HEK293 (cell line): ENCODE results near the gene ZNHIT3.
"Not testable (repeated sequence)": the region's sequence is repeated elsewhere in the genome, so short reads cannot be mapped to it uniquely, and the experiment has no call there.

Experiments
- KLF9 ChIP-seq: fragments of 450-650 bp; formaldehyde crosslinking; IDR thresholded peaks from 2 replicates; pipeline ENCODE4 v1.5.1; 2016; ENCODE audit warnings: missing biosample characterization, missing genetic modification characterization, low read depth
- YY1 ChIP-seq: fragments of 450-650 bp; formaldehyde crosslinking; IDR thresholded peaks from 2 replicates; pipeline ENCODE4 v1.5.1; 2018; ENCODE audit warnings: missing biosample characterization, missing genetic modification characterization
- ZBTB48 ChIP-seq: fragments of 450-650 bp; formaldehyde crosslinking; IDR thresholded peaks from 2 replicates; pipeline ENCODE4 v1.5.1; 2016; ENCODE audit warnings: missing biosample characterization, missing genetic modification characterization
- ZNF10 ChIP-seq: fragments of 450-650 bp; formaldehyde crosslinking; IDR thresholded peaks from 2 replicates; pipeline ENCODE4 v1.5.1; 2017; ENCODE audit warnings: missing biosample characterization, missing genetic modification characterization
- ZNF133 ChIP-seq: fragments of 450-650 bp; formaldehyde crosslinking; IDR thresholded peaks from 2 replicates; pipeline ENCODE4 v1.5.1; 2016; ENCODE audit warnings: missing biosample characterization, missing genetic modification characterization
- ZNF146 ChIP-seq: fragments of 450-650 bp; formaldehyde crosslinking; IDR thresholded peaks from 2 replicates; pipeline ENCODE4 v1.5.1; 2016; ENCODE audit warnings: missing biosample characterization, missing genetic modification characterization
- ZNF223 ChIP-seq: fragments of 450-650 bp; formaldehyde crosslinking; IDR thresholded peaks from 2 replicates; pipeline ENCODE4 v1.5.1; 2016; ENCODE audit warnings: missing biosample characterization, missing genetic modification characterization
- ZNF24 ChIP-seq: fragments of 450-650 bp; formaldehyde crosslinking; IDR thresholded peaks from 2 replicates; pipeline ENCODE4 v1.5.1; 2016; ENCODE audit warnings: missing biosample characterization, missing genetic modification characterization
- ZNF394 ChIP-seq: fragments of 450-650 bp; formaldehyde crosslinking; IDR thresholded peaks from 2 replicates; pipeline ENCODE4 v1.5.1; 2016; ENCODE audit warnings: missing biosample characterization, missing genetic modification characterization, mild to moderate bottlenecking, moderate library complexity, borderline replicate concordance
- TF ChIP-seq, protein P1 (sequence below): fragments of 450-650 bp; formaldehyde crosslinking; IDR thresholded peaks from 2 replicates; pipeline ENCODE4 v1.5.1; 2016; ENCODE audit warnings: missing biosample characterization, missing genetic modification characterization
- TF ChIP-seq, protein P2 (sequence below): fragments of 450-650 bp; formaldehyde crosslinking; IDR thresholded peaks from 2 replicates; pipeline ENCODE4 v1.5.1; 2017; ENCODE audit warnings: missing biosample characterization, missing genetic modification characterization
- TF ChIP-seq, protein P3 (sequence below): fragments of 450-650 bp; formaldehyde crosslinking; IDR thresholded peaks from 2 replicates; pipeline ENCODE4 v1.5.1; 2016; ENCODE audit warnings: missing biosample characterization, missing genetic modification characterization, borderline replicate concordance
- TF ChIP-seq, protein P4 (sequence below): fragments of 450-650 bp; formaldehyde crosslinking; IDR thresholded peaks from 2 replicates; pipeline ENCODE4 v1.5.1; 2016; ENCODE audit warnings: missing biosample characterization, missing genetic modification characterization, borderline replicate concordance
- TF ChIP-seq, protein P5 (sequence below): fragments of 450-650 bp; formaldehyde crosslinking; IDR thresholded peaks from 2 replicates; pipeline ENCODE4 v1.5.1; 2016; ENCODE audit warnings: missing biosample characterization, missing genetic modification characterization

DNA sequence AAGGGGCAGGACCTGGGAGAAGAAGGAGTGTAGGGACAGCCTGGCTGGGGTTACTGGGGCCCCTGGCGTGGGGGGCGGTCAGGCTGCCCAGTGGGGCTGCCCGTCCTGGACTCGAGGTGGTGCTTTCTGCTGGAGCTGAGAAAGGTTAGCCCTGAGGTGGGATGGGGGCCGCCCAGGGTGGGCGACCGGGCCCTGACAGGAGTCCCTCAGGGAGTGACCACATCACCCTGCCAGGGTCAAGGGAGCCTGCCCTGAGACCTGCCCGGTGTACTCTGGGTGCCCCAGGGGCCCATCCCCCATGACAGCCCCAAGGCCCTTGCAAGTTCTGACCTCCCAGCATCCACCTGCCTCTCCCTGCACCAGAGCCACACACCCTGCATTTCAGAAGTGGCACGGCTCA, 28.8 kb upstream of the ZNHIT3 start:
- TF ChIP-seq, protein P1, sequence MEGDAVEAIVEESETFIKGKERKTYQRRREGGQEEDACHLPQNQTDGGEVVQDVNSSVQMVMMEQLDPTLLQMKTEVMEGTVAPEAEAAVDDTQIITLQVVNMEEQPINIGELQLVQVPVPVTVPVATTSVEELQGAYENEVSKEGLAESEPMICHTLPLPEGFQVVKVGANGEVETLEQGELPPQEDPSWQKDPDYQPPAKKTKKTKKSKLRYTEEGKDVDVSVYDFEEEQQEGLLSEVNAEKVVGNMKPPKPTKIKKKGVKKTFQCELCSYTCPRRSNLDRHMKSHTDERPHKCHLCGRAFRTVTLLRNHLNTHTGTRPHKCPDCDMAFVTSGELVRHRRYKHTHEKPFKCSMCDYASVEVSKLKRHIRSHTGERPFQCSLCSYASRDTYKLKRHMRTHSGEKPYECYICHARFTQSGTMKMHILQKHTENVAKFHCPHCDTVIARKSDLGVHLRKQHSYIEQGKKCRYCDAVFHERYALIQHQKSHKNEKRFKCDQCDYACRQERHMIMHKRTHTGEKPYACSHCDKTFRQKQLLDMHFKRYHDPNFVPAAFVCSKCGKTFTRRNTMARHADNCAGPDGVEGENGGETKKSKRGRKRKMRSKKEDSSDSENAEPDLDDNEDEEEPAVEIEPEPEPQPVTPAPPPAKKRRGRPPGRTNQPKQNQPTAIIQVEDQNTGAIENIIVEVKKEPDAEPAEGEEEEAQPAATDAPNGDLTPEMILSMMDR (tag by site-specific recombination), result not testable (repeated sequence)
- TF ChIP-seq, protein P2, sequence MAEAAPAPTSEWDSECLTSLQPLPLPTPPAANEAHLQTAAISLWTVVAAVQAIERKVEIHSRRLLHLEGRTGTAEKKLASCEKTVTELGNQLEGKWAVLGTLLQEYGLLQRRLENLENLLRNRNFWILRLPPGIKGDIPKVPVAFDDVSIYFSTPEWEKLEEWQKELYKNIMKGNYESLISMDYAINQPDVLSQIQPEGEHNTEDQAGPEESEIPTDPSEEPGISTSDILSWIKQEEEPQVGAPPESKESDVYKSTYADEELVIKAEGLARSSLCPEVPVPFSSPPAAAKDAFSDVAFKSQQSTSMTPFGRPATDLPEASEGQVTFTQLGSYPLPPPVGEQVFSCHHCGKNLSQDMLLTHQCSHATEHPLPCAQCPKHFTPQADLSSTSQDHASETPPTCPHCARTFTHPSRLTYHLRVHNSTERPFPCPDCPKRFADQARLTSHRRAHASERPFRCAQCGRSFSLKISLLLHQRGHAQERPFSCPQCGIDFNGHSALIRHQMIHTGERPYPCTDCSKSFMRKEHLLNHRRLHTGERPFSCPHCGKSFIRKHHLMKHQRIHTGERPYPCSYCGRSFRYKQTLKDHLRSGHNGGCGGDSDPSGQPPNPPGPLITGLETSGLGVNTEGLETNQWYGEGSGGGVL (tag by site-specific recombination), result not testable (repeated sequence)
- TF ChIP-seq ZNF24 (tag by site-specific recombination); KLF9; ZNF223; ZNF133 (tag by site-specific recombination); ZNF10; ZNF394; YY1 (tag by site-specific recombination); ZNF146; ZBTB48 (tag by site-specific recombination): not testable (repeated sequence)
- TF ChIP-seq, protein P3, sequence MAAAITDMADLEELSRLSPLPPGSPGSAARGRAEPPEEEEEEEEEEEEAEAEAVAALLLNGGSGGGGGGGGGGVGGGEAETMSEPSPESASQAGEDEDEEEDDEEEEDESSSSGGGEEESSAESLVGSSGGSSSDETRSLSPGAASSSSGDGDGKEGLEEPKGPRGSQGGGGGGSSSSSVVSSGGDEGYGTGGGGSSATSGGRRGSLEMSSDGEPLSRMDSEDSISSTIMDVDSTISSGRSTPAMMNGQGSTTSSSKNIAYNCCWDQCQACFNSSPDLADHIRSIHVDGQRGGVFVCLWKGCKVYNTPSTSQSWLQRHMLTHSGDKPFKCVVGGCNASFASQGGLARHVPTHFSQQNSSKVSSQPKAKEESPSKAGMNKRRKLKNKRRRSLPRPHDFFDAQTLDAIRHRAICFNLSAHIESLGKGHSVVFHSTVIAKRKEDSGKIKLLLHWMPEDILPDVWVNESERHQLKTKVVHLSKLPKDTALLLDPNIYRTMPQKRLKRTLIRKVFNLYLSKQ (tag by site-specific recombination), result not testable (repeated sequence)
- TF ChIP-seq, protein P4, sequence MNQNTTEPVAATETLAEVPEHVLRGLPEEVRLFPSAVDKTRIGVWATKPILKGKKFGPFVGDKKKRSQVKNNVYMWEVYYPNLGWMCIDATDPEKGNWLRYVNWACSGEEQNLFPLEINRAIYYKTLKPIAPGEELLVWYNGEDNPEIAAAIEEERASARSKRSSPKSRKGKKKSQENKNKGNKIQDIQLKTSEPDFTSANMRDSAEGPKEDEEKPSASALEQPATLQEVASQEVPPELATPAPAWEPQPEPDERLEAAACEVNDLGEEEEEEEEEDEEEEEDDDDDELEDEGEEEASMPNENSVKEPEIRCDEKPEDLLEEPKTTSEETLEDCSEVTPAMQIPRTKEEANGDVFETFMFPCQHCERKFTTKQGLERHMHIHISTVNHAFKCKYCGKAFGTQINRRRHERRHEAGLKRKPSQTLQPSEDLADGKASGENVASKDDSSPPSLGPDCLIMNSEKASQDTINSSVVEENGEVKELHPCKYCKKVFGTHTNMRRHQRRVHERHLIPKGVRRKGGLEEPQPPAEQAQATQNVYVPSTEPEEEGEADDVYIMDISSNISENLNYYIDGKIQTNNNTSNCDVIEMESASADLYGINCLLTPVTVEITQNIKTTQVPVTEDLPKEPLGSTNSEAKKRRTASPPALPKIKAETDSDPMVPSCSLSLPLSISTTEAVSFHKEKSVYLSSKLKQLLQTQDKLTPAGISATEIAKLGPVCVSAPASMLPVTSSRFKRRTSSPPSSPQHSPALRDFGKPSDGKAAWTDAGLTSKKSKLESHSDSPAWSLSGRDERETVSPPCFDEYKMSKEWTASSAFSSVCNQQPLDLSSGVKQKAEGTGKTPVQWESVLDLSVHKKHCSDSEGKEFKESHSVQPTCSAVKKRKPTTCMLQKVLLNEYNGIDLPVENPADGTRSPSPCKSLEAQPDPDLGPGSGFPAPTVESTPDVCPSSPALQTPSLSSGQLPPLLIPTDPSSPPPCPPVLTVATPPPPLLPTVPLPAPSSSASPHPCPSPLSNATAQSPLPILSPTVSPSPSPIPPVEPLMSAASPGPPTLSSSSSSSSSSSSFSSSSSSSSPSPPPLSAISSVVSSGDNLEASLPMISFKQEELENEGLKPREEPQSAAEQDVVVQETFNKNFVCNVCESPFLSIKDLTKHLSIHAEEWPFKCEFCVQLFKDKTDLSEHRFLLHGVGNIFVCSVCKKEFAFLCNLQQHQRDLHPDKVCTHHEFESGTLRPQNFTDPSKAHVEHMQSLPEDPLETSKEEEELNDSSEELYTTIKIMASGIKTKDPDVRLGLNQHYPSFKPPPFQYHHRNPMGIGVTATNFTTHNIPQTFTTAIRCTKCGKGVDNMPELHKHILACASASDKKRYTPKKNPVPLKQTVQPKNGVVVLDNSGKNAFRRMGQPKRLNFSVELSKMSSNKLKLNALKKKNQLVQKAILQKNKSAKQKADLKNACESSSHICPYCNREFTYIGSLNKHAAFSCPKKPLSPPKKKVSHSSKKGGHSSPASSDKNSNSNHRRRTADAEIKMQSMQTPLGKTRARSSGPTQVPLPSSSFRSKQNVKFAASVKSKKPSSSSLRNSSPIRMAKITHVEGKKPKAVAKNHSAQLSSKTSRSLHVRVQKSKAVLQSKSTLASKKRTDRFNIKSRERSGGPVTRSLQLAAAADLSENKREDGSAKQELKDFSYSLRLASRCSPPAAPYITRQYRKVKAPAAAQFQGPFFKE (tag by site-specific recombination), result not testable (repeated sequence)
- TF ChIP-seq, protein P5, sequence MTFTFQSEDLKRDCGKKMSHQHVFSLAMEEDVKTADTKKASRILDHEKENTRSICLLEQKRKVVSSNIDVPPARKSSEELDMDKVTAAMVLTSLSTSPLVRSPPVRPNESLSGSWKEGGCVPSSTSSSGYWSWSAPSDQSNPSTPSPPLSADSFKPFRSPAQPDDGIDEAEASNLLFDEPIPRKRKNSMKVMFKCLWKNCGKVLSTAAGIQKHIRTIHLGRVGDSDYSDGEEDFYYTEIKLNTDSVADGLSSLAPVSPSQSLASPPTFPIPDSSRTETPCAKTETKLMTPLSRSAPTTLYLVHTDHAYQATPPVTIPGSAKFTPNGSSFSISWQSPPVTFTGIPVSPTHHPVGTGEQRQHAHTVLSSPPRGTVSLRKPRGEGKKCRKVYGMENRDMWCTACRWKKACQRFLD (tag by site-specific recombination), result not testable (repeated sequence)
